ENCODE measurements around the gene KCNA4.
"Not testable (repeated sequence)": the region's sequence is repeated elsewhere in the genome, so short reads cannot be mapped to it uniquely, and the experiment has no call there.

KCNA4 gene

GRCh38 chr11:30016588-30017363, at the start of gene KCNA4:
Gene KCNA4, minus strand, starts transcription at chr11:30017030. Its CDS starts 4,352 bp downstream, at chr11:30012678.
- DNase-seq (ENCODE audit: low read depth in 1 of 2, low spot score in 1 of 2), result no peak

- DNase-seq (ENCODE audit: low read depth in 1 of 2, low spot score in 1 of 2), result no peak
Measured at GRCh38 chr11:30062103-30062502, 45.3 kb upstream of the KCNA4 start.

- no peak for DNase-seq (ENCODE audit: low read depth in 1 of 2, low spot score in 1 of 2)
Measured at GRCh38 chr11:30059172-30059815, 42.5 kb upstream of the KCNA4 start.

- DNase-seq (ENCODE audit: low read depth in 1 of 2, low spot score in 1 of 2), result no peak
Measured at GRCh38 chr11:30049214-30049613, 32.4 kb upstream of the KCNA4 start.

- DNase-seq (ENCODE audit: low read depth in 1 of 2, low spot score in 1 of 2), result no peak
Measured at GRCh38 chr11:30046578-30046945, 29.7 kb upstream of the KCNA4 start.

GRCh38 chr11:30045921-30046577, 29.2 kb upstream of the KCNA4 start:
- no peak for DNase-seq (ENCODE audit: low read depth in 1 of 2, low spot score in 1 of 2)

- no peak for DNase-seq (ENCODE audit: low read depth in 1 of 2, low spot score in 1 of 2)
Measured at GRCh38 chr11:30045144-30045543, 28.3 kb upstream of the KCNA4 start.

GRCh38 chr11:30041171-30041570, 24.3 kb upstream of the KCNA4 start:
- no peak for DNase-seq (ENCODE audit: low read depth in 1 of 2, low spot score in 1 of 2)

- not testable (repeated sequence) for DNase-seq (ENCODE audit: low read depth in 1 of 2, low spot score in 1 of 2)
Measured at GRCh38 chr11:30034746-30035145, 17.9 kb upstream of the KCNA4 start.

GRCh38 chr11:30034166-30034565, 17.3 kb upstream of the KCNA4 start:
- DNase-seq (ENCODE audit: low read depth in 1 of 2, low spot score in 1 of 2), result not testable (repeated sequence)

GRCh38 chr11:30025396-30026139, 8.7 kb upstream of the KCNA4 start:
- no peak for DNase-seq (ENCODE audit: low read depth in 1 of 2, low spot score in 1 of 2)

GRCh38 chr11:30023074-30023473, 6.2 kb upstream of the KCNA4 start:
- no peak for DNase-seq (ENCODE audit: low read depth in 1 of 2, low spot score in 1 of 2)

GRCh38 chr11:30019481-30019880, 2.7 kb upstream of the KCNA4 start:
- DNase-seq (ENCODE audit: low read depth in 1 of 2, low spot score in 1 of 2), result no peak

- DNase-seq (ENCODE audit: low read depth in 1 of 2, low spot score in 1 of 2), result no peak
Measured at GRCh38 chr11:30018495-30018894, 1.7 kb upstream of the KCNA4 start.

GRCh38 chr11:30017445-30017895, 640 bp upstream of the KCNA4 start:
- DNase-seq (ENCODE audit: low read depth in 1 of 2, low spot score in 1 of 2), result no peak

GRCh38 chr11:30015725-30016412, 961 bp downstream of the KCNA4 start:
- DNase-seq (ENCODE audit: low read depth in 1 of 2, low spot score in 1 of 2), result no peak

- DNase-seq (ENCODE audit: low read depth in 1 of 2, low spot score in 1 of 2), result no peak
Measured at GRCh38 chr11:30012346-30012745, 4.5 kb downstream of the KCNA4 start.

GRCh38 chr11:30009060-30009459, 7.8 kb downstream of the KCNA4 start:
- DNase-seq (ENCODE audit: low read depth in 1 of 2, low spot score in 1 of 2), result no peak

- no peak for DNase-seq (ENCODE audit: low read depth in 1 of 2, low spot score in 1 of 2)
Measured at GRCh38 chr11:30006876-30007275, 10.0 kb downstream of the KCNA4 start.

GRCh38 chr11:30002157-30002785, 14.6 kb downstream of the KCNA4 start:
- no peak for DNase-seq (ENCODE audit: low read depth in 1 of 2, low spot score in 1 of 2)
